GM19395 (cell line): ENCODE measurements around the gene NPIPA8.
"Not testable (repeated sequence)": the region's sequence is repeated elsewhere in the genome, so short reads cannot be mapped to it uniquely, and the experiment has no call there.

Experiments used
- ATAC-seq: cut with Tn5 transposase; IDR thresholded peaks from one replicate; pipeline ENCODE4 v1.9.1; 2021; ENCODE audit warnings: mild to moderate bottlenecking, moderate library complexity; ENCODE audit not compliant: unreplicated experiment

NPIPA8 gene

DNA sequence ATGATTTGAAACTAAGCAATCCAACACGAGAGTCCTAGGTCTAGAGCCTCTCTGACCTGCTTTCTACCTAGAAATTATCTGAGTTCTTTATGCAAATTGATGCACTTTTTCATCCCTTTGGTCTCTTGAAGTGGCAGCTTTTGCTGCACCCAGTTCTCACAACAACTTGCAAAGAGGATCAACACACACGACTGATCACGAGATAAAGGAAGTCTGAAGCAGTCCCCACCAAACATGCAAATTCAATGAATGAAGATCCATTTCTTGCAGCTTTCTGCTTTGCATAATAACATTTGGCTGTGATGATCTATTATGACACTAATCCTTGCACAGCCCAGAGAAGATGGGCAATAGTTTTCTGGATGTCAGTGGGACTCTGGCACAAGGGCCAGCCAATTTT lies 56.2 kb downstream of the NPIPA8 start:
- not testable (repeated sequence) for ATAC-seq

DNA sequence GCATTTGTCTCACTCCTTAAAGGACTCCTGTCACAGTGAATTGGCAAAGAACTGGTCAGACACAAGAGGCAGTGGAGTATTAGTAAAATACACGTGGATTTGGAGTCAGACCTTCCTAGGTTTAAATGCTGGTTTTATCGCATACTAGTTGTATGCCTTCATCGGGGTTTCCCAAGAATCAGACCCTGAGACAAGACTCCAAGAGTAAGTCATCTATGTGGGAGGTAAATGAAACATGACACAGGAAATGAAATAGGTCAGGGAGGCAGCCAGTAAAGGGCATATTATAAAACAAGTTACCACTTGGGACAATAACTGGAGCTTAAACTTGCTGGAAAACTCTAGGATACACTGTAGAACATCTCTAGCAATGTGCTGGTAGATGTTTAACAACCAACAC lies 59.8 kb downstream of the NPIPA8 start:
- not testable (repeated sequence) for ATAC-seq

DNA sequence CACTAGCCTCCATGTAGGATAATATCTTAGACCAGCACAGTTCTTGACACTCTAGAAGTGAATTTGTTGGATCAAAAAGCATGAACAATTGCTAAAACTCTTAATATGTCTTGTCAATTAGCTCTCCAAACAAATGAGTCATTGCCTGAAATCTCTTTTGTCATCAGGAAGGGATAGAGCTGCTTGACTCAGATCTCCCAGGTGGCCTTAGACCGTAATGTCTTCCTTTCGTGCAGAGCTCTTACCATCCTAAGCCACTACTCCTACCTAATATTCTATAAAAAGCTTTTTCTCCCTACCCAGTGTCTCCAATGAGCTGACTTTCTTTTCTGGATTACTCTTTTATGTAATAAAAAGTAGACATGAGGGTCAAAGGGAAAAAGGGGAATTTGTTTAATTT lies 66.4 kb downstream of the NPIPA8 start:
- ATAC-seq, result not testable (repeated sequence)
